ENCODE results near the gene NUDT22. TPM values are rescaled to one million over a fixed set of nuclear protein-coding genes. Genes with fewer than 3 reads are reported as not detected.

NUDT22 gene
- polyA plus RNA-seq, 1 donor from 2014 or later: 47.3 TPM

DNA sequence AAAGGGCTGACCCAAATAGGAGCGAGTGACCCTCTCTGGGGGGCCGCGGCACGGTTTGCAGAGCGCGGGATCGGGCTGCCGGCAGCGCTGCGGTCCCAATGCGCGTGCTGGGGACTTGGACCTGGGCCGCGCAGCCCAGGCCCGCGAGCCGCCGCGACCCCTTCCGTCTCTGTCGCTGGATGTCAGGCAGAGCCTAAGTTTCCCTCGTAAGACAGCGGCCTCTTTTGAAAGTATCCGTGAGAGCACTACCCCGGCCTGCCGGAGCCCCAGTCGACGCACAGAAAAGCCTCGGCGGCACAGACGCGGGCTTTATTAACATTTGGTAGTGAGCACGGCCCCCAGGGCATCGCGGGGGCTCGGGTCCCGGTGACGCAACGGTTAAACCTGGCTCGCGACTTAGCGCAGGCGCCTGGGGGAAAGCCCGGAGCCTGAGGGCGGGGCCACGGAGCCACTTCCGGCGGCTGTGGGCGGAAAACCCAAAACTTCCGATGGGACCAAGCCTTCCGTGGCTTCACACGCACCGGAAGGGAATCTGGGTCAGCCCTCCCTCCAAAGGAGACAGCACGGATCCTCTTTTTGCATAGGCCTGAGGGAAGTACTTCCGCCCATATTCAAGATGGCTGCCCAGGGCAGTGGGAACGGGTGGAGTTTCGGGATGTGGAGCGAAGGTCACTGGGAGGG lies 43.6 kb downstream of the NUDT22 start:
- peak overlapping the region; percentile 97 for H3K4me2 ChIP-seq (ENCODE audit: low read length)
- H3F3A ChIP-seq (ENCODE audit: insufficient read depth, low read length, poor library complexity, severe bottlenecking): peaks cover 6% of the 10 kb centered on the region
- peak overlapping the region; percentile 87 for H3K9ac ChIP-seq (ENCODE audit: low read length)
- no peaks in the 10 kb centered on the region for H3K36me3 ChIP-seq (ENCODE audit: insufficient read depth, low read length)
- no peaks in the 10 kb centered on the region for H3K27me3 ChIP-seq (ENCODE audit: insufficient read depth, low read depth, low read length)
- no peaks in the 10 kb centered on the region for H4K20me1 ChIP-seq (ENCODE audit: insufficient read depth)
- TF ChIP-seq SMC3 (conservative IDR thresholded peaks at IDR 0.05; ENCODE audit: poor library complexity) (peak; percentile 70), RAD21 (conservative IDR thresholded peaks at IDR 0.05) (peak; percentile 70), MXI1 (conservative IDR thresholded peaks at IDR 0.05; ENCODE audit: poor library complexity, severe bottlenecking) (peak; percentile 71), EZH2 (IDR thresholded peaks at IDR 0.05; ENCODE audit: borderline replicate concordance, insufficient read depth, low read length, poor library complexity, severe bottlenecking) (no peak), EP300 (conservative IDR thresholded peaks at IDR 0.05; ENCODE audit: poor library complexity, severe bottlenecking) (peak; percentile 39), POLR2AphosphoS5 (IDR thresholded peaks at IDR 0.05) (peak; percentile 76), TAF1 (IDR thresholded peaks at IDR 0.05; ENCODE audit: low read depth) (peak; percentile 49)
- TF ChIP-seq, protein P1, sequence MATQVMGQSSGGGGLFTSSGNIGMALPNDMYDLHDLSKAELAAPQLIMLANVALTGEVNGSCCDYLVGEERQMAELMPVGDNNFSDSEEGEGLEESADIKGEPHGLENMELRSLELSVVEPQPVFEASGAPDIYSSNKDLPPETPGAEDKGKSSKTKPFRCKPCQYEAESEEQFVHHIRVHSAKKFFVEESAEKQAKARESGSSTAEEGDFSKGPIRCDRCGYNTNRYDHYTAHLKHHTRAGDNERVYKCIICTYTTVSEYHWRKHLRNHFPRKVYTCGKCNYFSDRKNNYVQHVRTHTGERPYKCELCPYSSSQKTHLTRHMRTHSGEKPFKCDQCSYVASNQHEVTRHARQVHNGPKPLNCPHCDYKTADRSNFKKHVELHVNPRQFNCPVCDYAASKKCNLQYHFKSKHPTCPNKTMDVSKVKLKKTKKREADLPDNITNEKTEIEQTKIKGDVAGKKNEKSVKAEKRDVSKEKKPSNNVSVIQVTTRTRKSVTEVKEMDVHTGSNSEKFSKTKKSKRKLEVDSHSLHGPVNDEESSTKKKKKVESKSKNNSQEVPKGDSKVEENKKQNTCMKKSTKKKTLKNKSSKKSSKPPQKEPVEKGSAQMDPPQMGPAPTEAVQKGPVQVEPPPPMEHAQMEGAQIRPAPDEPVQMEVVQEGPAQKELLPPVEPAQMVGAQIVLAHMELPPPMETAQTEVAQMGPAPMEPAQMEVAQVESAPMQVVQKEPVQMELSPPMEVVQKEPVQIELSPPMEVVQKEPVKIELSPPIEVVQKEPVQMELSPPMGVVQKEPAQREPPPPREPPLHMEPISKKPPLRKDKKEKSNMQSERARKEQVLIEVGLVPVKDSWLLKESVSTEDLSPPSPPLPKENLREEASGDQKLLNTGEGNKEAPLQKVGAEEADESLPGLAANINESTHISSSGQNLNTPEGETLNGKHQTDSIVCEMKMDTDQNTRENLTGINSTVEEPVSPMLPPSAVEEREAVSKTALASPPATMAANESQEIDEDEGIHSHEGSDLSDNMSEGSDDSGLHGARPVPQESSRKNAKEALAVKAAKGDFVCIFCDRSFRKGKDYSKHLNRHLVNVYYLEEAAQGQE (IDR thresholded peaks at IDR 0.05; ENCODE audit: borderline replicate concordance): no peak
- TF ChIP-seq, protein P2, sequence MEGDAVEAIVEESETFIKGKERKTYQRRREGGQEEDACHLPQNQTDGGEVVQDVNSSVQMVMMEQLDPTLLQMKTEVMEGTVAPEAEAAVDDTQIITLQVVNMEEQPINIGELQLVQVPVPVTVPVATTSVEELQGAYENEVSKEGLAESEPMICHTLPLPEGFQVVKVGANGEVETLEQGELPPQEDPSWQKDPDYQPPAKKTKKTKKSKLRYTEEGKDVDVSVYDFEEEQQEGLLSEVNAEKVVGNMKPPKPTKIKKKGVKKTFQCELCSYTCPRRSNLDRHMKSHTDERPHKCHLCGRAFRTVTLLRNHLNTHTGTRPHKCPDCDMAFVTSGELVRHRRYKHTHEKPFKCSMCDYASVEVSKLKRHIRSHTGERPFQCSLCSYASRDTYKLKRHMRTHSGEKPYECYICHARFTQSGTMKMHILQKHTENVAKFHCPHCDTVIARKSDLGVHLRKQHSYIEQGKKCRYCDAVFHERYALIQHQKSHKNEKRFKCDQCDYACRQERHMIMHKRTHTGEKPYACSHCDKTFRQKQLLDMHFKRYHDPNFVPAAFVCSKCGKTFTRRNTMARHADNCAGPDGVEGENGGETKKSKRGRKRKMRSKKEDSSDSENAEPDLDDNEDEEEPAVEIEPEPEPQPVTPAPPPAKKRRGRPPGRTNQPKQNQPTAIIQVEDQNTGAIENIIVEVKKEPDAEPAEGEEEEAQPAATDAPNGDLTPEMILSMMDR (IDR thresholded peaks at IDR 0.05; ENCODE audit: poor library complexity, severe bottlenecking): peak; percentile 62
- H3K4me3 ChIP-seq (ENCODE audit: low read length): peak overlapping the region; percentile 96
- no peaks in the 10 kb centered on the region for H3K9me2 ChIP-seq (ENCODE audit: insufficient read depth, low read length)
- no peaks in the 10 kb centered on the region for H3K79me2 ChIP-seq (replicated peaks; ENCODE audit: insufficient read depth, low read length)
- peak overlapping the region; percentile 87 for H3K27ac ChIP-seq (ENCODE audit: low read length)
- H3K9me3 ChIP-seq (ENCODE audit: low read length): no peaks in the 10 kb centered on the region
- peak overlapping the region; percentile 45 for H2AFZ ChIP-seq (ENCODE audit: low read depth, low read length)

DNA sequence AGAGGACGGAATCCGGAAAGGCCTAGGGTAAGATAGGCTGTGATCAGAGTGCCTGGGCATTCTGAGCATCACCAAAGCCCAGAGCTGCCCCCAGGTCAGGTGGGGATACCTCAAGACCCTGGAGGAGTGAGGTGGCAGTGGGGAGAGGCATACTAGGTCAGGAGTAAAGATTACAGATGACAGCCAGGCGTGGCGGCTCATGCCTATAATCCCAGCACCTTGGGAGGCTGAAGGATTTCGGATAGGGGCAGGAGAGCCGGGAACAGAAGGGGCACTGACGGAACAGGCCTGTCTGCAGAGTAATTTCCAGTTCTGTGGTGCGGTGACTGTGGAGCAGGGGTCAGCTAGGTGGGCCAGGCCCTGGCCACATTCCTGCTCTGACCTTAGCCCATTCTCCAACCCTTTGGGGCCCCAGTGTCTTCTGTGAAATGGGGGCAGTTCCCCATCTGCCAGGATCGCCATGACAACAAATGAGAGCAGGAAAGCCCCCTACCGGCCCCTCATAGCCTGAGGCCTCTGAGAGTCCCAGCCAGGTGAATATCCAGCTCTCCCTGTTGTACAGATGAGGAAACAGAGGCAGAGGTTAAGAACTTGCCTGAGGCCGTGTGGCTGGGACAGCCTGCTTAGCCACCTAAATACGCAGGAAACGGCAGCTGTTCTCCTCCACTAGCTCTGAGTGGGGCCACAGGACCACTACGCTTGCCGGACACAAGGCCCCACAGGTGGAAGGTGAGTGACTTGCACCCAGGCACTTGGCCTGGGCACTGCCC lies 49.1 kb downstream of the NUDT22 start:
- Histone ChIP-seq H3K27ac (ENCODE audit: low read length) (no peak overlapping the region), H3K79me2 (replicated peaks; ENCODE audit: insufficient read depth, low read length) (no peaks in the 10 kb centered on the region), H3K4me3 (ENCODE audit: low read length) (no peak overlapping the region), H3K36me3 (ENCODE audit: insufficient read depth, low read length) (no peaks in the 10 kb centered on the region), H3K9ac (ENCODE audit: low read length) (no peak overlapping the region), H3K9me3 (ENCODE audit: low read length) (no peaks in the 10 kb centered on the region), H4K20me1 (ENCODE audit: insufficient read depth) (no peaks in the 10 kb centered on the region), H3K9me2 (ENCODE audit: insufficient read depth, low read length) (no peaks in the 10 kb centered on the region), H3F3A (ENCODE audit: insufficient read depth, low read length, poor library complexity, severe bottlenecking) (peaks cover 4% of the 10 kb centered on the region), H2AFZ (ENCODE audit: low read depth, low read length) (no peak overlapping the region), H3K4me2 (ENCODE audit: low read length) (no peak overlapping the region), H3K27me3 (ENCODE audit: insufficient read depth, low read depth, low read length) (no peaks in the 10 kb centered on the region)
- no peak for TF ChIP-seq EP300 (conservative IDR thresholded peaks at IDR 0.05; ENCODE audit: poor library complexity, severe bottlenecking)
- TF ChIP-seq, protein P1 (IDR thresholded peaks at IDR 0.05; ENCODE audit: borderline replicate concordance): no peak

Data from neural cell (in vitro differentiated cells).